A549 (cell line): ENCODE measurements around the gene PRKCE. TPM values are rescaled to one million over a fixed set of nuclear protein-coding genes. Genes with fewer than 3 reads are reported as not detected.

Experiments used
- ATAC-seq, 2 experiments: fragments of 200-7000 bp in 1 of 2; fragments of >200 bp in 1 of 2; cut with Nextera tagmentation in 1 of 2; cut with Tn5 transposase in 1 of 2; 3 replicates each; pipeline versions ENCODE4 v1.8.0 to v1.9.1; 2018 to 2020; ENCODE audit warnings: mild to moderate bottlenecking in 1 of 2, moderate library complexity in 1 of 2
- CTCF ChIA-PET: fragments of 300-600 bp; sonication (Branson Sonifier 250); formaldehyde crosslinking; extraction: SDS; loops from one replicate; lab custom pipeline; 2021; ENCODE audit warnings: antibody characterized with exemption, inconsistent platforms; lab: Yijun Ruan, JAX
- POLR2A ChIA-PET: fragments of 350-600 bp; formaldehyde crosslinking; extraction: SDS; loops from one replicate; lab custom pipeline; 2021; ENCODE audit warnings: antibody characterized with exemption, inconsistent platforms; lab: Yijun Ruan, JAX
- DNase-seq, 2 experiments: peaks; one replicate each; pipeline versions ENCODE4 v3.0.0 to v3.0.0-alpha.2; 2011 to 2016; ENCODE audit warnings: low read depth in 1 of 2, low spot score in 1 of 2
- FAIRE-seq: peaks from 2 replicates; lab custom pipeline; 2011; peaks lifted over from hg19 to GRCh38; lab: Jason Lieb, UNC
- H3K27ac ChIP-seq, 2 experiments: fragments of >200 bp; sonication (Bioruptor Twin); formaldehyde crosslinking; 3 replicates each; pipeline ENCODE4 v1.5.1; 2016 to 2017
- H3K4me1 ChIP-seq: fragments of >200 bp; sonication (Bioruptor Twin); formaldehyde crosslinking; 3 replicates; pipeline ENCODE4 v1.6.1; 2016
- H3K4me2 ChIP-seq: fragments of >200 bp; sonication (Bioruptor Twin); formaldehyde crosslinking; 3 replicates; pipeline ENCODE4 v1.6.1; 2016
- H3K4me3 ChIP-seq: fragments of >200 bp; sonication (Bioruptor Twin); formaldehyde crosslinking; 3 replicates; pipeline ENCODE4 v1.5.1; 2016
- H3K9me3 ChIP-seq: fragments of >200 bp; sonication (Bioruptor Twin); formaldehyde crosslinking; 3 replicates; pipeline ENCODE4 v1.6.1; 2016
- CBX8 ChIP-seq: fragments of 200-600 bp; sonication (generic); IDR thresholded peaks from 2 replicates; pipeline ENCODE4 v1.6.1; 2016
- E2F6 ChIP-seq: IDR thresholded peaks from 2 replicates; pipeline ENCODE4 v1.6.1; 2012; ENCODE audit warnings: low read depth, borderline replicate concordance
- EHF ChIP-seq: fragments of 250-450 bp; sonication (Bioruptor Pico); IDR thresholded peaks from 2 replicates; pipeline ENCODE4 v1.5.0; 2020; ENCODE audit warnings: mild to moderate bottlenecking
- EHMT2 ChIP-seq: fragments of 200-600 bp; sonication (generic); IDR thresholded peaks from 2 replicates; pipeline ENCODE4 v1.6.1; 2016; ENCODE audit warnings: antibody characterized with exemption, low read depth, mild to moderate bottlenecking, moderate library complexity
- EP300 ChIP-seq, 2 experiments: fragments of >200 bp; sonication (Bioruptor Twin); formaldehyde crosslinking; IDR thresholded peaks; 2 replicates in 1 of 2; 3 replicates in 1 of 2; pipeline ENCODE4 v1.6.1; 2016 to 2017
- FOSB ChIP-seq: fragments of 250-450 bp; sonication (Bioruptor Pico); IDR thresholded peaks from 2 replicates; pipeline ENCODE4 v1.5.0; 2020; ENCODE audit warnings: mild to moderate bottlenecking, moderate library complexity
- FOXS1 ChIP-seq: fragments of 250-450 bp; sonication (Bioruptor Pico); IDR thresholded peaks from 2 replicates; pipeline ENCODE4 v1.5.0; 2020; ENCODE audit warnings: mild to moderate bottlenecking, moderate library complexity
- GATA3 ChIP-seq: IDR thresholded peaks from 2 replicates; pipeline ENCODE4 v1.6.1; 2012; ENCODE audit warnings: borderline replicate concordance
- HMGXB4 ChIP-seq: fragments of 250-450 bp; sonication (Bioruptor Pico); IDR thresholded peaks from 2 replicates; pipeline ENCODE4 v1.5.0; 2021; ENCODE audit warnings: mild to moderate bottlenecking, moderate library complexity, borderline replicate concordance
- HOXA7 ChIP-seq: fragments of 250-450 bp; sonication (Bioruptor Pico); IDR thresholded peaks from 2 replicates; pipeline ENCODE4 v1.5.0; 2020; ENCODE audit warnings: mild to moderate bottlenecking, moderate library complexity
- HOXB5 ChIP-seq: fragments of 250-450 bp; sonication (Bioruptor Pico); IDR thresholded peaks from 2 replicates; pipeline ENCODE4 v1.5.0; 2020; ENCODE audit warnings: mild to moderate bottlenecking, moderate library complexity
- KDM5A ChIP-seq: fragments of 200-600 bp; sonication (generic); IDR thresholded peaks from 2 replicates; pipeline ENCODE4 v1.6.1; 2016; ENCODE audit warnings: antibody characterized with exemption, mild to moderate bottlenecking
- MAFK ChIP-seq: fragments of 450-650 bp; IDR thresholded peaks from 2 replicates; pipeline ENCODE4 v1.6.1; 2014; ENCODE audit not compliant: partially characterized antibody
- NFE2L2 ChIP-seq: fragments of 150-350 bp; conservative IDR thresholded peaks from 2 replicates; pipeline ENCODE4 v1.6.1; 2014; ENCODE audit warnings: low read length
- NPAS2 ChIP-seq: fragments of 250-450 bp; sonication (Bioruptor Pico); IDR thresholded peaks from 2 replicates; pipeline ENCODE4 v1.8.0; 2022; ENCODE audit warnings: mild to moderate bottlenecking, moderate library complexity, borderline replicate concordance
- NR3C1 ChIP-seq: fragments of >200 bp; sonication (Bioruptor Twin); formaldehyde crosslinking; IDR thresholded peaks from 3 replicates; pipeline ENCODE4 v1.6.1; 2017
- PBX3 ChIP-seq: IDR thresholded peaks from 2 replicates; pipeline ENCODE4 v1.6.1; 2012
- POLR2A ChIP-seq: IDR thresholded peaks from 2 replicates; pipeline ENCODE4 v1.6.1; 2012; ENCODE audit warnings: mild to moderate bottlenecking, low read length
- POLR2AphosphoS2 ChIP-seq: conservative IDR thresholded peaks from 2 replicates; pipeline ENCODE4 v1.6.1; 2012; ENCODE audit warnings: low read length, improper control_type of control experiment, inconsistent platforms
- RAD21 ChIP-seq, 2 experiments: fragments of >200 bp in 1 of 2; sonication (Bioruptor Twin) in 1 of 2; formaldehyde crosslinking in 1 of 2; IDR thresholded peaks in 1 of 2; conservative IDR thresholded peaks in 1 of 2; 2 replicates in 1 of 2; 3 replicates in 1 of 2; pipeline ENCODE4 v1.6.1; 2012 to 2018; ENCODE audit warnings: inconsistent platforms in 1 of 2
- RFX5 ChIP-seq: fragments of 450-650 bp; IDR thresholded peaks from 2 replicates; pipeline ENCODE4 v1.7.1; 2014; ENCODE audit warnings: antibody characterized with exemption, mild to moderate bottlenecking, moderate library complexity
- RNF2 ChIP-seq: fragments of 200-600 bp; sonication (generic); IDR thresholded peaks from 2 replicates; pipeline ENCODE4 v1.6.1; 2016; ENCODE audit warnings: low read depth, mild to moderate bottlenecking, antibody characterized with exemption, moderate library complexity, borderline replicate concordance
- SREBF2 ChIP-seq: fragments of 450-650 bp; IDR thresholded peaks from 2 replicates; pipeline ENCODE4 v1.6.1; 2014; ENCODE audit warnings: mild to moderate bottlenecking, moderate library complexity
- TFCP2L1 ChIP-seq: fragments of 250-450 bp; sonication (Bioruptor Pico); IDR thresholded peaks from 2 replicates; pipeline ENCODE4 v1.5.0; 2021; ENCODE audit warnings: mild to moderate bottlenecking
- TP53 ChIP-seq: fragments of 250-450 bp; sonication (Bioruptor Pico); IDR thresholded peaks from 2 replicates; pipeline ENCODE4 v1.5.0; 2021; ENCODE audit warnings: mild to moderate bottlenecking, moderate library complexity
- ZSCAN20 ChIP-seq: fragments of 250-450 bp; sonication (Bioruptor Pico); IDR thresholded peaks from 2 replicates; pipeline ENCODE4 v1.8.0; 2022; ENCODE audit warnings: mild to moderate bottlenecking, moderate library complexity
- WGBS: methylation state at CpG from one replicate; pipeline ENCODE4 v1.1.6; 2017; ENCODE audit errors: missing lambda C conversion rate; 5-methylcytosine and 5-hydroxymethylcytosine counted together
- polyA plus RNA-seq, 4 experiments: library from polyadenylated mRNA; depleted of rRNA in 3 of 4; stranded (reverse); fragments of >200 nt; fragmentation: RNase III in 1 of 4; extraction: RNeasy Plus Mini Kit Qiagen cat#74134 plus additional on column Dnase treatment in 1 of 4; gene quantifications; 2 replicates in 3 of 4; 3 replicates in 1 of 4; pipeline ENCODE4 v1.2.3, GENCODE V29; 2011 to 2017

PRKCE gene
- polyA plus RNA-seq, 2 of the 4 experiments (the other 2 are of a cell fraction): 11.5 to 12.0 TPM

- Histone ChIP-seq H3K27ac (no peak overlapping the region), H3K4me3 (no peak overlapping the region), H3K4me2 (no peak overlapping the region), H3K4me1 (peaks cover under 1% of the 10 kb centered on the region; the same call in 1 of the 3 replicates), H3K9me3 (no peaks in the 10 kb centered on the region)
- 85% methylated on average over 1 of the region's 1 CpG for WGBS
- ATAC-seq (no peak), DNase-seq (no peak), FAIRE-seq (no peak)
- ChIA-PET POLR2A (no interaction called here), CTCF (interaction anchor here (0.8 to 3.4 kb wide), 3 partner anchors 12 to 87 kb away, joined by 3 to 25 read pairs (median 9); no protein-coding TSS in a partner anchor)
- TF ChIP-seq E2F6 (no peak), KDM5A (no peak), FOXS1 (CRISPR knock-in tag) (no peak), RNF2 (no peak)
Measured at GRCh38 chr2:46051085-46051484, 399.6 kb downstream of the PRKCE start.

GRCh38 chr2:46053564-46053963 lies 402.1 kb downstream of the PRKCE start:
- ChIA-PET CTCF (interaction anchor here (2.0 kb wide), 1 partner anchor 241 kb away, joined by 6 read pairs; no protein-coding TSS in a partner anchor), POLR2A (no interaction called here)
- DNase-seq (no peak), ATAC-seq (no peak), FAIRE-seq (no peak)
- WGBS: 87% methylated on average over 9 of the region's 9 CpGs
- H3K4me1 ChIP-seq: peaks cover 15% of the 10 kb centered on the region
- H3K9me3 ChIP-seq: no peaks in the 10 kb centered on the region
- H3K4me3 ChIP-seq: no peak overlapping the region
- H3K27ac ChIP-seq: no peak overlapping the region
- TF ChIP-seq NR3C1 (no peak), POLR2AphosphoS2 (no peak), MAFK (peak; percentile 60), NFE2L2 (no peak), CBX8 (no peak)
- TF ChIP-seq, all 56 proteins: peak for 1
- no peak overlapping the region for H3K4me2 ChIP-seq

- CTCF ChIA-PET: interaction anchor here (0.8 to 2.6 kb wide), 17 partner anchors 10 to 412 kb away, joined by 3 to 8 read pairs (median 3); partner anchors contain the start of gene EPAS1
- POLR2A ChIA-PET: no interaction called here
- Histone ChIP-seq H3K9me3 (no peaks in the 10 kb centered on the region), H3K4me2 (no peak overlapping the region)
- FAIRE-seq: no peak
- 90% methylated on average over 1 of the region's 1 CpG for WGBS
- no peak for TF ChIP-seq TP53 (CRISPR knock-in tag)
- TF ChIP-seq RAD21 (conservative IDR thresholded peaks at IDR 0.05 in 1 of 2, IDR thresholded peaks at IDR 0.05 in 1 of 2): no peak
- TF ChIP-seq HOXA7 (CRISPR knock-in tag): no peak
- no peak for TF ChIP-seq RFX5
- TF ChIP-seq HOXB5: no peak
- TF ChIP-seq CBX8: no peak
- no peak for TF ChIP-seq PBX3
- TF ChIP-seq SREBF2: no peak
- no peak for TF ChIP-seq HMGXB4 (CRISPR knock-in tag)
- no peak for TF ChIP-seq NPAS2 (CRISPR knock-in tag)
- TF ChIP-seq EHMT2: no peak
- TF ChIP-seq EP300 (IDR thresholded peaks at IDR 0.05): no peak
- TF ChIP-seq FOSB (CRISPR knock-in tag): no peak
- no peak for TF ChIP-seq TFCP2L1 (CRISPR knock-in tag)
- TF ChIP-seq POLR2A: no peak
- TF ChIP-seq E2F6: no peak
- no peak for TF ChIP-seq GATA3
- TF ChIP-seq ZSCAN20 (CRISPR knock-in tag): no peak
- TF ChIP-seq EHF: no peak
- no peak for TF ChIP-seq MAFK
- TF ChIP-seq, all 56 proteins: peak for 0
- Histone ChIP-seq H3K27ac (peak overlapping the region in 1 of 2 experiments; percentile 60; a peak in 3 of 6 replicates), H3K4me3 (no peak overlapping the region), H3K4me1 (peaks cover 15% of the 10 kb centered on the region)
- ATAC-seq (no peak), DNase-seq (no peak)
Measured at GRCh38 chr2:46056541-46056940, 405.1 kb downstream of the PRKCE start.
